ENCODE results near the gene FADD.

- TF ChIP-seq POLR2AphosphoS5 (IDR thresholded peaks at IDR 0.05; ENCODE audit: borderline replicate concordance, low read depth, low read length) (no peak), EZH2 (IDR thresholded peaks at IDR 0.05) (no peak)
Observed at GRCh38 chr11:70233034-70233433, 29.9 kb downstream of the FADD start.
